NCI-H748 (cell line): ENCODE measurements around the gene EEFSEC.

Experiments
- DNase-seq: peaks from one replicate; lab custom pipeline; 2025; ENCODE audit not compliant: unreplicated experiment; lab: John Stamatoyannopoulos, UW

Gene EEFSEC

GRCh38 chr3:128313071-128313725 lies 159.9 kb downstream of the EEFSEC start:
- no peak for DNase-seq

- DNase-seq, result no peak
Measured at GRCh38 chr3:128313935-128314334, 160.7 kb downstream of the EEFSEC start.

- DNase-seq, result no peak
Measured at GRCh38 chr3:128315313-128315712, 162.0 kb downstream of the EEFSEC start.

DNA sequence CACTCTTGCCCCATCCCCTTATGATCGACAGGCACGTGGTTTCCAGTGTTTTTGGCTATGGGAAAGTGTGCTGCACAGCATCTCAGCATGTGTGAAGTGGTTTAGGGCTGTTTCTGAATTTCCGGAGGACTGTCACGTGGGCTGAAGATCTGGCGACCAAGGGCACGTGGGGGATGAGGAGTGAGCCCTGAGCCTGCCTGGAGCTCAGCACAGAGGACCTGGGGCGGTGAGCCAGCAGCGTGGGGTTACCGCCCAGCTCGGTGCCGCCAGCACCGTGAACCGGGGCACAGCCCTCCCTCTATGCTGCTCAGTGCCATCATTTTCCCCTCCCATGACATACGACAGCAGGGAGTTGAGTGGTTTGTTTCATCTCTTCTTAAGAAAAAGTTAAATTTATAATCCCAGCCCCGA lies 163.2 kb downstream of the EEFSEC start:
- no peak for DNase-seq

- no peak for DNase-seq
Measured at GRCh38 chr3:128317101-128317697, 163.9 kb downstream of the EEFSEC start.

DNA sequence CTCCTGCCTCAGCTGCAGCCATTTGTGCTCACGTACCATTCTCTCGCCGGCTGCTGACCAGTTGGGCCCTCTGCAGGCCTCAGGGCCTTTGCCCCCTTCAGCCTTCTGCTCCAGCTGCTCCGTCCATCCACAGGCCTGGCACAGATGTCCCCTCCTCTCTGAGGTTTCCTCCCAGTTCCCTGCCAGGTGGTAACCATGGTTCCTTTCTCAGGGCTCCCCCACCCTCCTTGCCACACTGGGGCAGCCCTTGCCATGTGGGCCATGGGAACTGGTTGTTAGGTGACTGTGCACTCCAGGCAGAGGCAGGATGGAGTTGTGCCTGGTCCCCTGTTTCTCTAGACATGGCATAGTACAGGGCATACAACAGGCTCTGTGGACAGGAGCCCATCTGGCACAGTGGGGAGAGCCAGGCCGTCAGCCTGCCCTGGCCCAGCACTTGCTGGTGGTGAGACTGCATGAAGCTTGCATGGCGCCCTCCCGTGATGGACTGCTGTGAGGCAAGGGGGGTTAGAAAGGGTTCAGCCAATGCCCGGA lies 164.5 kb downstream of the EEFSEC start:
- DNase-seq, result no peak

GRCh38 chr3:128318275-128318941 lies 165.1 kb downstream of the EEFSEC start:
- no peak for DNase-seq

DNA sequence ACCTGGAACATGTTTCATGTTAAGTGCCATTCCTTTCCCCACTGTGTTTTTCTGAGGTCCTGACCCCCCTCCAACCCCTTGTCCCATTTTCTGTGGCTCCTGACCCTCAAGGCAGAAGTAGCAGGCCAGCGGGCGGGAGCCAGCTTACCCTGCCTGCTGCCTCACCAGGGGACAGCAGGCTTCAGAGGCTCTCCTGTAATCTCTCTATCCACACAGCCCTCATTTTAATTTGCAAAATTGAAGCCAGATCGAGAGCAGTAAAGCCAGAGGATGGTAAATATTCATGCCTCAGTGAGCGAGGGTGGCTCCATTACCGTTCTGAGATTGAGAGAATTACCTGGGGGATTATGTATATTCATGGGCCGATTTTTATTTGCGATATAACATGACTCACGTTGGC lies 165.8 kb downstream of the EEFSEC start:
- DNase-seq, result no peak

GRCh38 chr3:128319741-128320141 lies 166.5 kb downstream of the EEFSEC start:
- peak; percentile 82 for DNase-seq

DNA sequence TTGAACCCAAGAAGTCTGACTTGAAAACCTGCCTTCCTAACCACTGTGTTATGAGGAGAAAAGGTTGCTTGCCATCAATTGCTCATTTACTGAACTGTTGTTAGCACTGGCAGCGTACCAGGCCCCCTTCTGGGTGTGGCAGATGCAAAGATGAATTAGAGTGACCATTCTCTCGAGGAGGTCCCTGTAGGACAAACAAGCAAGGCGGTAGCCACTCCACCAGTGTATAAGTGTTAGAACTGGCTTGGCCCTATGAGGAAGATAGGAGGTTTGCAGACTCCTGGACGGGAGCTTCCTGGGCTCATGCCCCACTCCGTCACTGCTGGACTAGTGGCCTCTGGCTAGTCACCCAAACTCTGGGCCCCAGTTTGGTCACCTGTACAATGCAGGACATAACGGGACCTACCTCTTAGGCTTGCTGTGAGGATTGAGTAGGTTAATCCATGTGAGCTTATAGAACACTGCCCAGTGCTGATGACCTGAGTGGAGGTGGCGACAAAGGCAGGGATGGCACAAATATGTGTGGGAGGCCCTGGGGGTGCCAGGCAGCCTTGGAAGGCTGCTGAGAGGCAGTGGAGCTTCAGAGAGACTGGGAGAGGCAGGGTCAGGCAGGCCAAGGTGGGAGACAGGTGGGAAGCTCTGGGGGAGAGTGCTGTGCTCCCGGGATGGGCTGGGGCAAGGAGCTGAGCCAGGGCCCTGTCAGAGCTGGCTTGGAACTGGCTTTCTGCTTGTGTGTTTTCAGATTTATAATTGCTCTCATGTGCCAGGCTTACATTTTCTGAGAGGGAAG lies 167.5 kb downstream of the EEFSEC start:
- peak; percentile 40 for DNase-seq

GRCh38 chr3:128321418-128321817 lies 168.1 kb downstream of the EEFSEC start:
- DNase-seq, result no peak

GRCh38 chr3:128322030-128323022 lies 169.0 kb downstream of the EEFSEC start:
- peak; percentile 40 for DNase-seq

DNA sequence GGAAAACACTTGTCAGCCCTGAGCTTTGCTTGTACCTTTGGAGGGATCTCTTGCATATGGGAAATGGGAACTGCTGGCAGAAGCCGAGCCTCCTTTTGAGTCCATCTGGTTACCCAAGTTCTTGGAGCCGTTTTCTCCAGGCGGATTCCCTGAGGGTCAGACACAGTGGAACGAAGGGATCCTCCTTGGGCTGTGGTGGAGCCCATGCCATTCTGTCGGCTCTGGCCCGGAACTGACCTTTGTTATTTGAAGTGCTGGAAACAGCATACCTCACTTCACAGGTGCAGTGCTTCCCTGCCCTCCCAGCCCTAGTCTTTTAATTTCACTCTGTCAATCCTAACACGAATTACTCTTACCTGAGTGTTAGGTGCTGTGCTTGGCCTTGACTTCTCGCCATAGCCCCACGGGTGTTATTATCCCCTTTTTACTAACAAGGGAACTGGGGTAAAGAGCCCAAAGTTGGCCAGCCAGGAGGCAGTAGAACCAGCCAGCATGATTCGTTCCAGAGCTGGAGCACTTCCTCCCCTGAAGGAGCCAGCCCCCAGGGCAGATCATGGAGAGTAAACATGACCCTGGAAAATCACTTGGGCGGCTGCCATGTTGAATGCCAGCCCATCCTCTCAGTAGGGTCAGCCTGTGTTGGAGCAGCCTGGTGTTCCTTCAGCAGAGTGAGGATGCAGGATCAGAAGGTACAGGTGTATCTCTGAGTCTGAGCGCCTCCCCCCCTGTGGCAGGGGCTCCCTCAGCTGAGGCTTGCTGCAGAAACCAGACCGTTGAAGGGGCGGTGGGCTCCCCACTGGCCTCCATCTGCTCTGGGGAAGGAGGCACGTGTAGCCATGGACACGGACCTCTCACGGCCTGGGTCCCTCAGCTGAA lies 170.2 kb downstream of the EEFSEC start:
- peak; percentile 6 for DNase-seq

DNA sequence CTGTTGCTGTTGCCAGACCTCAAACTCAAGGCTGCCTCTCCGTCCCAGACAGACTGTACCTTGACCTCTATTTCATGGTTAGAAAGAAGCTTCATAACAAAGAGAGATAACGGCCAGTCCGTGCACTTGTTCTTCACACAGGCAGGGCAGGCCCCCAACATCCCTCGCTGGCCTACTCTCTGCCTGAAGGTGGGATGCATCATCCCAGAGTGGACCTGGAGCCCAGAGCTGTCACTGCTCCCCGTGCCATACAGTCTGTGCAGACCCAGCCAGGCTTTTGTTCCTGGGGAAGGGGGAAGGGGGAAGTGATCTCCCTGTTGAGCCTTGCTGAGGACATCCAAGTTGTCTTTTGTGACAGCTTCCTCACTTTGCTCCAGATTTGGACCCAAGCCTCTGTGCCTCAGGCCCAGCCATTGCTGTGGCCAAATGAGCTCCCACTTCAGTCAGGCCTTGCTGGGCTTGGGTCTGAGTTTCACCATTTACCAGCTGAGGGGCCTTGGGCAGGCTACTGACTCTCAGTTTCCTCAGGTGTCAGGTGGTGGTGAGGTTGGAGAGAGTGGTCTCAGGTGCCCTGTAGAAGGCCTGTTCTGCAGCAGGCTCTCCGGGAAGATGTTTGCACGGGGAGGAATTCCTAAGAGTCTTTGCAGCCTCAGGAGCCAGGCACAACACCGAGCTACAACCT lies 171.8 kb downstream of the EEFSEC start:
- DNase-seq, result no peak

DNA sequence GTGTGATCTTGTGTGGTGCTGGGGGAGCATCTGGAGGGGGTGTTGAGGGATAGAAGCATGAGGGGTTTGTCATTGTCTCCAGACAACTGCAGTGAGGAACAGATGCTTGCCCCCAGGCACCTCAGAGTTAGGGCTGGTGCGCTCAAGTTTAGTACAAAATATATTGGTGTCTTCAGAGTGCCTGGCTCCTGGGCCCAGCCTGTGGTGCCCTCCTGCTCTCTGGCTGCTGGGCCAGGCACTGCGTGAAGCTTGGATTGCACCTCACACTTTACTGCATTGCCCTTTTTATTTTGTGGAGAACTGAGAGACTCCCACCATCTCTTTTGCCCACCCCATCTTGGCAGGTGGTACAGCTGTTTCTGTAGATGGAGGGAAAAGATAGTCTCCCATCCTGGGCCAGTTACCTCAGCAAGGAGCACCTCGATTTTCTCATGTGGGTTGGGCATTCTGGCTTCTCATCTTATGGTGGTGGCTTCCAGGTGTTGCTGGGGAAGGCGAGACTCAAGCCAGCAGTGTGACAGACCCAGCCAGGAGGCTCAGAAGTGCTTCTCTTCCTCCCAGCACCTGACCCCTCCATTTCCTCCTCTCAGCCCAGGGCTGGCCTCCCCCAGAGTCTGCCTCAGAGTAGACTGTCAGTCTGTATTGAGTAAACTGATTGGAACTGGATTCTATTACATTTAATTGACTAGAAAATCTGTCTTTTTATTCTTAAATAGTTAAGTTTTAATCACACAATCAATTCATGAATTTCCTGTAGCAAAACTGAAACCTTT lies 173.0 kb downstream of the EEFSEC start:
- no peak for DNase-seq

DNA sequence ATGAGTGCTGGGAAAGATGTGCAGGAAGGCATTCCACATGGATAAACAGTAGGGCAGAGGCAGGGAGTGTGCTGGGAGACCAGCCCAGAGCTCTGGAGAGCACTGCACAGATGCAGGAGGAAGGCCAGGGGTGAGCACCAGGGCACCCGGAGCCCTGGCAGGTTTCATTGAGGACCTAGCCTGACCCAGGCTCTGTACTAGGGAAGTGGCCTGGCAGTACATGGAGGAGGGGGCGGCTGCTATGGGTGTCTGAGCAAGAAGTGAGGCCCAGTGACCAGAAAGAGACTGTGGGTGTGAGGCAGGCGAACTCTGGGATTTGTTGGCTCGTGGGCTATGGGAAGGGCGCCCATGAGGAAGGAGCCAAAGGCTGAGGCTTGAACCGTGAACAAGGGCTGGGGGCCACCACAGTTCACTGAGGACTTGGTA lies 174.3 kb downstream of the EEFSEC start:
- no peak for DNase-seq

DNA sequence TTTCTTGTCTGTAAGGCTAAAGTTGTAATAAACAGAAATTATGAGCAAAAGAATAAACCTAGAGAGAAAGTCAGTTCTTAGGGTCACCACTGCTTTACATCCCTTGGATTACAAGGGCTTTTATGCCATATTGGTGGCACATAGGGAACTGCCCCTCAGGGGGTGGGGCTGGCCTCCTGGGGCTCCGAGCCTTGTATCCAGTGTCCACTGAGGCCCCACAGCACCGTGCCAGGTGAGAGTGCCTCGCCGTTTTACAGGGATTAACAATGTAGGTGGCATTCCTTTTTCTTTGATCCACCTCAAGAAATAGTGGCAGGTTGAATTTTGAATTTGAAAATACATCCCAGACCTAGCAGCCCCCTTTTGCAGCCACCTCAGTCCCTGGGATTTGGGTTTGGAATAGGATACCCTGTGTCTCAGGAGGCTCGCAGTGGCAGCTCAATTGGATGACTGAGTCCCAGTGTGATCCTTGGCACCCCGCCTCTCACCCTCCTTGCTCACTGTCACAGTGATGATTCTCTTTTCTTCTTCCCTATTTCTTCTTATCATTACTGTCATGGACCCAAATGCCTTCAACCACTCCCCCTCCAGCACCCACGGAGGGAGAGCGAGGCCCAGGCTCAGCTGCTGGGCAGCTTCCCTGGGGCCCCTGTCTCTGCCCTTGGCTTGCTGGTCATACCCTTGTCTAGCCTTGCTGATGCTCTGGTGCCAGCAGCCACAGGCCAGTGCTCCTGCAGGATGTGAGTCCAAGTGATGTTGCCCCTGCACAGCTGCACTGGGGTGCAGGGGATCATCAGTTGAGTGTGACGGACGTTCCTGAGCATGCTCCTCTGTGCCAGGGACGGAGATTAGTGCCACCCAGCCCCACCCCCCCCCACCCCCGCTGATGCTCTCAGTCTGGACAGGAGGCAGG lies 175.5 kb downstream of the EEFSEC start:
- no peak for DNase-seq
